ENCODE data around the gene MVB12B.

Gene MVB12B

DNA sequence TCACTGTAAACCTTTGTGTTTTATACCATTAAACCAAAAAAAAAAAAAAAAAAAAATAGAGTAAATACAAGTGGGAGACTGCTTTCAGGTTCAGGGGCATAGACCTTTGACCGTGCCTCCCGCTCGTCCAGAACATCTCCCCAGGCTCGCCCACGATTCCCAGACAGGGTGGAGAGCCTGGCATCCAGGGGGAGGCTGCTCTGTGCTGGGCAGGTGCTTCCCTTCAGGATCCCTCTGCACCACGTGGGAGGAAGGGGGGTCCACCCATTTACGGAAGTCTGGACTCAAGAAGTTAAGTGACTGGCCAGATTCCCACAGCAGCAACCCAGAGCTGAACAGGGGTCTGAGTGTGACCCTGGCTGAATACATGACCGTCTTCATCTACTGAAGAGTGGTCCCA, 161.7 kb downstream of the MVB12B start:
- no peak for DNase-seq (ENCODE audit: low read depth in 4 of 4, low spot score in 1 of 4)

DNA sequence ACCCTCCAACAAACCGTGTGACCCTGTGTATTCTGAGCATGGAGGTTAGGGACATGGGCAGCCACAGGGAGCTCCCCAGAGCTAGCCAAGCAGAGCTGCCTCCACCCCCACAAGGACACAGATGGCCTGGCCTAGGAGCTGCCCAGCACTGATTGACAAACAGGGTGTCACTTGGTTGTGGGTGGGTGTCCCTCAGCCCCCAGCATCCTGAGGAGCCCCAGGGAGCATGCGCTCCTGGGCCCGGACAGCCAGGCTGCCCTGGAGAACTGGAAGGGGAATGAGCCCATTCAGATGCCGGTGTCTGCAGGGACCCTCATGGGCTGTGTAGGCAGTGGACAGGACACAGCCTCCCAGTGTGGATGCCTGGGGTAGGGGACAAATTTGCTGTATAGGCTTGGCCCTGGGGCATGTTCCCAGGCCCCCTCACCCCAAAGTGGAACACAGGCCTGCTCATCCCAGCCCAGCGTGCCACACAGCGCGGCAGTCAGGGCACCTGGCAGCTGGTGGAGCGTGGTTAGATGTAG, 162.3 kb downstream of the MVB12B start:
- no peak for DNase-seq (ENCODE audit: low read depth in 4 of 4, low spot score in 1 of 4)

DNA sequence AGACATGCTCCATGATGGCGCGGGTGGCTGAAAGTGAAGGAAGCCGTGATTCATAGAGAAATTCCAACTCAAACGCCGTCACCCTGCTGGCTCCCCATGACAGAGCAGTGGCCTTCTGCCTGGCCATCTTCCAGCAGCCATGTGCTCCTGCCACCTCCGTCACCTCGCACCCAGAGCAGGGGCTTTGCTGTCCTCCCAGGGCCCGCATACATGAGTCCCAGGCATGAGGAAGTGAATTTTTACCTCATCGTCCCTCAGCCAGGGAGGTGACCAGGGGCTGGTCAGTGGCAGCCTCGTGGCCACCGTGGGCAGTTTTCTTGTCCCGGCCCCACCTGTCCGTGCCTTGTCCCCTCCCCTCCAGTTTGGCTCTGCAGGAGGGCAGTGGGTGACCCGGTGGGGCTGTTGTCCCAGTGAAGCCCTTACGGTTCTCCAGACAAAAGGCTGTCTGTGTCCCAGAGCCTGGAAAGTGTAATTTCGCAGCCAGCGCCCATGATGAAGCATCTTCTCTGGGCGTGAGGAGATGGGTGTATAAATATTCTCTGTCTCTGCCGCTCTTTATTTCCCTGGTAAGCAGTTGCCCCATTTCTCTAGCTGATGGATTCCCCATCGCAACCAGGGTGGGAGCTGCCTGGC, 163.1 kb downstream of the MVB12B start:
- DNase-seq (ENCODE audit: low read depth in 4 of 4, low spot score in 1 of 4), result no peak

DNA sequence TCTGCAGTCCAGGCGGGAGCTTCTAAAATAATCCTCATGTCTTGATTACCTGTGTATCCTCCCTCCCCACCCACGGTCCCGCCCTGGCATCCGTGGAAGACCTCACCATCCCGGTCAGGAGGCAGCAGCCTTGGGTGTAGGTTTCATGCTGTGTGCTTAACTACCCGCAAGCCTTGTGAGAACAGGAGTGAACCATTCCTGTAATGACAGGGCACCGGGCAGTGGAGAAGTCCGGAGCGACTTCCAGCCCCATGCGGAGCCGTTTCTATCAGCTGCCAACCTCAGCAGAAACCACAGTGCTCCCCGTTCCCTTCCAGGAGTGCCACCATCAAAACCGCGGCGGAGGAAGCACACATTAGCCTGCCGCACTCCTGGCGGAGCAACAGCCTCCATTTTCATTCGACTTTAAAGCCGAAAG, 163.6 kb downstream of the MVB12B start:
- no peak for DNase-seq (ENCODE audit: low read depth in 4 of 4, low spot score in 1 of 4)

DNA sequence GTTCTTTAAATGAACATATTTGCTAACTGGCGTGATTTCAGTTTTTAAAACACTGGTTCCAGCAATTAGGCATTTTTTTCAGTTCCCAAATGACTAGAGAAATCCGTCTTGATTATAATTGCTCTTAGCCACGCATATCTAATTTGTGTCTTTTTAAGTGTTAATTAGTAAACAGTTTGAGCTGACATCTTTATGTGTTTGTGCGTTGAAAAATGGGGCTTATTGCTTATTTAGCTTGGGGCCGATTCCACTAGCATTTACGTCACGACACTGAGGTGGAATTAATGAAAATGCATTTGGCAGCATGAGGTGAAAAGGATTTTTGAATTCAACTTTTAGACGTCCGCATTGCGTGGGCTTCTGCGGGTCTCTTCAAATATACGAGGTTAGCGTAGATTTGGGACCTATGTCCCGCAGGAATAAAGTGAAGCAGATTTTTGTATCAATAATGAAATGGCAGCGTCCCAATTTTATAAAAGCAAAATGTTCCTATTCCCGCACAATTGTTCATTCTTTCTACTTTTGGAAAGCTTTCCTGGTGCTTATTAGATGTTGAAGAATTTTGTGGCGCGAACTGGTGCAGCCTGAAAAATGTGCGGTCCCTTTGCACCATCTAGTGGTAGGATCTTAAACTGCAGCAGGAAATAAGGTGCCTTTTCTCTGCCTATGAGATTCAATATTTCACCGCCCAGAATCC, 164.4 kb downstream of the MVB12B start:
- DNase-seq (ENCODE audit: low read depth in 4 of 4, low spot score in 1 of 4), result peak in 1 of 4 experiments; percentile 42

DNA sequence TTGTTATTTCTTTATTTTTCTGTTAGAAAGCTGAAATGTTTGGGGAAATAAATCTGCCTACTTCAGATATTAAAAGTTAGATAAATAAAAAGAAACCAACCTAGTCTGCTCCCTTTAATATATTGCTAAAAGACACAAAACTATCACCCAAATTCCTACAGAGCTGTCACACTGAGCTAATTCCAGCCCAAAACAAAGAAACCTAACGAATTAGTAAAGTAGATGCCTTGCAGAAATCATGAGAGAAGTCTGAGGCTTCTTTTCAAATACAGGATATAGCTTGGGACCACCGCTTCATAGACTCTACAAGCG, 164.9 kb downstream of the MVB12B start:
- DNase-seq (ENCODE audit: low read depth in 4 of 4, low spot score in 1 of 4), result no peak

DNA sequence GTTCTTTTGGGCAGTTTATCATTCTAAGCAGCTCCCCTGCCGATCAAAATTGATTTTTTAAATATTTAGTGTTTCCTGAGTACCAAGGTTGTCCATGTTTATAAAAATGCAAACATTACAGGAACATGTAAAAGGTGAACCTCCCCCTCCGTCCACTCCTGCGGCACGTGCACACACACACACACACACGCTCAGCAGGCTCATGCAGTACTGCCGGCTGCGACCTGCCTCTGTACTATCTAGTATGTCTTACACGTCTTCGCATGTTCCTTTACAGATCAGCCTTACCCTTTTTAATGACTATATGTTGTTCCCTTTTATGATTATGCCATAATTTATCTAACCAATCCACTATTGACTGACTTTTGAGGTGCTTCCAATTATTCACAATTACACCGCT, 165.3 kb downstream of the MVB12B start:
- DNase-seq (ENCODE audit: low read depth in 4 of 4, low spot score in 1 of 4), result no peak

DNA sequence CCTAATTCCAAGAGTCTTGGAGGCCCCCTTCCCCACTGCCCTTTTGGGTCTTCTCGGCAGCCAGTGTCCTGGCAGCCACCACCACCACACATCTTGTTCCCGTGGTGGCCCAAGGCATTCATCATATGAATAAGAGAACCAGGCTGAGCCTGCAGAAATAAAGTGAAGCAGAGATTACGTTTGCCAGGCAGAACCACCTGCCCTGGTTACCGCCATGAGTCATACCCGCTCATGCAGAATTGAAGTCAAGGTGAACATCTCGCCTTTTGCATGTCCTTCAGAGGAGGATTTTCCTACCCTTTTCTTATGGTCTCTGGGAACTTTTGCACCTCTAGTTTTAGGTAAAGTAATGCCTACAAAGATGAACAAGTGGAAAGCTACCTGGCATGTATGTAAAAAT, 167.6 kb downstream of the MVB12B start:
- DNase-seq (ENCODE audit: low read depth in 4 of 4, low spot score in 1 of 4), result no peak

DNA sequence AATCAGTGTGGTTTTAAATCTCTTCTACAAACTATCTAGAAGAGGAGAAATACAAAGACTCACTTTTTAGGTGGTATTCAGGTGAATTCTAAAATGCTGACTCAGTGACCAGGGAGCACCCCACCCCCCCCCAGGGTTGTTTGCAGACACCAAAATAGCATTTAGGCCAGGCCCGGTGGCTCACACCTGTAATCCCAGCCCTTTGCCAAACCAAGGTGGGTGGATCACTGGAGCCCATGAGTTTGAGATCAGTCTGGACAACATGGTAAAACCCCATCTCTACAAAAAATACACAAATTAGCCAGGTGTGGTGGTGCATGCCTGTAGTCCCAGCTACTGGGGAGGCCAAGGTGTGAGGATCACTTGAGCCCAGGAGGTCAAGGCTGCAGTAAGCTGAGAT, 168.1 kb downstream of the MVB12B start:
- no peak for DNase-seq (ENCODE audit: low read depth in 4 of 4, low spot score in 1 of 4)

DNA sequence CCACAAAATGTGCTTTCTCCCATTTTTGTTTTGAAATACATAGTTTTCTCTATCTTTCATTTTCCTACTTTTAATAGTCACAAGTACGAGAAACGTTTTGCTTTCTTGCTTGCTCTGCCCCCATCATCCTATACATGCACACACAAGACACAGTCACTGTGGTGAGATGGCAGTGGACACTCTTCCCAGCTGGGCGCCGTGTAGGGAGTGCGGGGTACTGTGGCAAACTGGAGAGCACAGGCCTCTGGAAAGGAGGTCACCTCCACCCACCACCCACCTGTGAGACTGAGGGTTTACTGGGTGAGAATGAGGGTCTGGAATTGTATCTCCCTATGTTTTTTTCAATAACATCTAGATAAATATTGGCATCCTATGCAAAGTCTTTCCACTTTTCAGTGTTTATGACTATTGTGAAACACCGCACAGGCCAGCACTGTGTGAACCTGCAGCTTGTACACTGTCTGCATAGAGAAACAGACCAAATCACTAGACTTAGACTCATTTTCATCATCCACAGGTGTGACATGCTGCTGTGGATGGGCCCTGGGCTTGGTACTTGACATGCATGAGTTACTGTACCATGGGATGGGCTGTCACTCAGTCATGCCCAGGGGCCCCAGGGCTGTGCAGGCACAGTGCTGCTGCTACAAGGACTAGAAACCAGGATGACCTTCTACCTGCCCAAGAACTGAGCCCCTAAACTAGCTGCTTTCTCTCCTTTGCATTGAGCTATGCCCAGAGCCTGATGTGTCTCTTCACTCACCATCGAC, 169.0 kb downstream of the MVB12B start:
- DNase-seq (ENCODE audit: low read depth in 4 of 4, low spot score in 1 of 4), result no peak

DNA sequence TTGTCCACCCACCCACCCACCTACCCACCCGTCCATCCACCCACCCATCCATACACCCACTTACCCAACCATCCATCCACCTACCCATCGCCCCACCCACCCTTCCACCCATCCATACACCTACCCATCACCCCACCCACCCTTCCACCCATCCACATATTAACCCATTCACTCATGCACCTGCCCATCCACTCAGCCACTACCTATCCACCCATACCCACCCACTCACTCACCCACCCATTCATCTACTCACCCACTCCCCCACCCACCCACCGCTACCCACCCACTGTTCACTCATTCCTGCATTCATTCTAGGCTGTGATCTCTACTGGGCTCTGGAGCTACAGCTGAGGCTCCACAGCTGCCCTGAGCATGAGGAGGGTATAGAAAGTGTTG, 169.6 kb downstream of the MVB12B start:
- no peak for DNase-seq (ENCODE audit: low read depth in 4 of 4, low spot score in 1 of 4)

DNA sequence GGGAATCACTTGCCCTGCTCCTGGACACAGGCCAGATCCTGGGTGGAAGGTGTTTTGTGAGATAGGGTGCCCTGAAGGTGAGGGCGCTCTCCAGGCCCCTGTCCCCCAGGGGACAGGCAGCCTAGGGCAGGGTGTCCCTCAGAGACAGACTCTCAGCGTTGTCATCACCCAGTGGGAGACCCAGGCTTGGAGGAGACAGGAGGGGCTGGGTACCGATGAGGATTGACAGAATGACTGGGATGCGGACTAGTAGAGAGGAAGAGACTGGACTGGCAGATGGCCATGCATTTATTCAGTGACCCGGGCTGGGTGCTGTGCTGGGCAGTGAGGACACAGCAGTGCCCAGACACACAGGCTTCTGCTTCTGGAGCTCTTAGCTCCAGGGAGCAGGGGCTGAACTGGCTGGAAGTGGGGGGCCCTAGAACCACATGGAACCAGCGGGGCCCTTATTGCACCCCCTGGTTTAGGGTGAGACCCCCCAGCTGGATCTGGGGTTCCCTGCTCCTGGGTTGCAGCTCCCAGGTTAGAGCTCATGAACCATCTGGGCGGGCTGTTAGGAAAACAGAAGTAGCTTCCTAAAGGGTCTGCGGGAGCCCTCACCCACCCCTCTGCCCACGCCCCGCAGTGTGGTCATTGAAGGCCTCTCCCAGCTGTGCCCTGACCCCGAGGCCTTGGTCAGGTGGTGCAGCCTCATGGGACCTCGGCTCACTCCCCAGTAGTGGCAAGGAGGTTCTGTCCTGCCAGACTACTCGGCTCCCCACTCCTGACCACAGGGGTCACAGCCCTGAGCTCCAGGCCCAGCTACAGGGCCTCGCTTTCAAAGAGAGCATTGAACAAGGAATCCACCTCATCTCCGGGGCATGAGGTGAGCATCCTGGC, 170.4 kb downstream of the MVB12B start:
- DNase-seq (ENCODE audit: low read depth in 4 of 4, low spot score in 1 of 4), result no peak

DNA sequence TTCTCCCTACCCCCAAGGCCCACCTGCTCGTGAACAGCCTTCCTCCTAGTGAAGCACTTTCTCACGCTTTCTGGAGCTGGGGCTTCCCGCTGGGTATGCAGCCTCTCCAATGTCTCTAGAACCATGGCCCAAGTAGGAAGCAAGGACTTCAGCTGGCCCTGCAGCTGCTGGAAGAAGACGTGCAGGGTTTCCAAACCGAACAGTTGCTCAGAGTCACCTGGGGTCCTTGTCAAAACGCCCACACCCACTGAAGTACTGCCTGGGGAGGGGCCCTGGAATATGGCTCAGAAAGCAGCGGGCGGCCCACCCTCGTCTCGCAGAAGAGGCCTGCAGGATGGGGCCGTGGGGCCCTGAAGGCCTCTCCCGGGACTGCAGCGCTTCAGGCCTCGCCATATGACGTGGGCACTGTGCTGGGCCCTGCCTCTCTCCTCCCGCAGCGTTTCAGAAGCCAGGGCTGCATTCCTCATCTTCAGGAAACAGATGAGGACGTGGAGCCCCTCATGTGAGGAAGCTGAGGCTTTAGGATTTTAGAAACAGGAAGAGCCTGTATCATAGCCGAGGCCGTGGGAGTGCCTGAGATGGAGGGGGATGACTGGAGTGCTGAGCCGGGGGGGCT, 171.1 kb downstream of the MVB12B start:
- no peak for DNase-seq (ENCODE audit: low read depth in 4 of 4, low spot score in 1 of 4)

DNA sequence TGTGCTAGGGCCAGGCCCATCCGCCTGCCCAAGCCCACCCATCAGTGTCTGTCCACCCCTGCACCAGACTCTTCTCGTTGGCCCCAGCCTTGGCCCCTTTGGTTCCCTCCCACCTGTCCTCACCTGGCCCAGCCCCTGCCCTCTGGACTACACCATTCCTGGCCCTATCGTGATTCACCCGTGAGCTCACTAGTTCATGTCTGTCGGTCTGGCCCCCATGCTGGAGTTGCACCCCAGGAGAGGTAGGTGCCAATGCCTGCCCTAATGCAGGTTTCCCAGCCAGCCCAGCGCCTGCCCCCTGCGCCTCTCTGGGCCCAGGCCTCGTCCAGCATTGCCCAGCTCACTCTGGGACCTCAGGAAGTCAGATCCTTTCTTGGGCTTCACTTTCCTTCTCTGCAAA, 171.7 kb downstream of the MVB12B start:
- no peak for DNase-seq (ENCODE audit: low read depth in 4 of 4, low spot score in 1 of 4)

DNA sequence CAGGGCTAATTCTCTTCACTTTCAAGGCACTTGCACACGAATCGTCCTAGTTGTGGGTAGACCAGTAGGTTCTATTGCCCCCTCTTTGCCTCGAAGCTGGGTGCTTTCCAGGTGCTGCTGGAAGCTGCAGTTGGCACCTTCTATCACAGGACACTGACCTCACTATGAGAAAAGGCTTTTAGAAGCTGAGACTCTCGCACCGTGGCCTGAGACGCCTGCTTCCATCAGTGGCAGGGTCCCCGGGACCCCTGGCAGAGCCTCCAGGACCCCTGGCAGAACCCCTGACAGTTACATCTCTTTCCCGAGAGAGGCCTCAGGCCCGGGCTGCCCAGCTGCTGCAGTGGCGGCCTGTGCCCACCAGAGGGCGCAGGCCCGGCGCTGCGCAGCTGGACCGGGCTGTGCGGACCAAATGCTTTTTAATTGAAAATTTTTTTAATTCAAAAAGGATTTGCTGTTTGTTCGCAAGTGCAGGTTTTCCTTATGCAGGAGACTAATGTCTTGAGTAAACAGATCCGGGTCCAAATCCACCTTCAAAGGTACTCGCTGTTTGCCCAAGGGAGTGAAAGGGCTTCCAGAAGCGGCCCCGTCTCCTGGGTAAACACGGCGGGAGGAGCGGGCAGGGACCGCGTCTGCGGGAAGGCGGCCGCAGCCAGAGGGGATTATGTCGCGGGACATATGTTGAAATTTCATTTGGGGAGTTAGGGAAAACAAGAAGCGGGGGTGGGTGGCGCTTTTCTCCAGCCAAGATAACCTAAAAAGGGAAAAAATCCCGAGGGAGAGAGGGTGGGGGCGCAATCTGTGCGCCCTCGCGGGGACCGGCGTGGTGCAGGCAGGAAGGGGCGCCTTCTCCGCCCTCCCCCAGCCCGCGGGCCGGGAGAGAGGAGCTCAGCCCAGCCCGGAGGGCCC, 172.6 kb downstream of the MVB12B start:
- peak in 1 of 4 experiments; percentile 30 for DNase-seq (ENCODE audit: low read depth in 4 of 4, low spot score in 1 of 4)

DNA sequence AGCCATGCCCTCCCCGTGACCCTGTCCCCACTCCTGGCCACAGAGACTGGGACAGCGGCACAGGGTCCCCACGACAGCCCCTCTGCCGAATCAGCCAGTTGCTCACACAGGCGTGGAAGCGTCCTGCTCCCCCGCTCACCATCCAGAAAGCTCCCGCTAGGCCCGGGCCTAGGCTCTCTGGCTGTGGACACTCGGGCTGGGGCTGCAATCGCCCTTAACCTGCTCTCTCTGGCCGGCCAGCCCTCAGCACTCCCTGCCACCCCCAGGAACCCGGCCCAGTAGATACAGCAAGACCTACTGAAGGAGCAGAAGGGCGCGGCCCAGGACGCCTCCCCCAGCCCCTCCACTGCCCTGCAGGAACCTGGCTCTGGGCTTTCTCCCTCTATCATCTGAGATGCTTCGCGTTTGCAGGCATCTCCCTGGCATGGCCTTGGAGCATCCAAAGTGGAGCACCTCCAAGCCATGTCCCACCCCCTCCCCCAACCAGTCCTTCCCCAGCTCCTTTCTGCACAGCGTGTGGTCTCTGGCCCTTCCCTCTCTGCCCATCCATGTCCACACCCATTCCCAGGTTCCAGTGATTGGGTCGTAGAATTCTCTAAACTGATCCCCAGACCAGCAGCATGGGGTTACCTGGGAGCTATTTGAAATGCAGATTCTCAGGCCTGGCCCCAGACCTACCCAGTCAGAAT, 173.4 kb downstream of the MVB12B start:
- no peak for DNase-seq (ENCODE audit: low read depth in 4 of 4, low spot score in 1 of 4)

DNA sequence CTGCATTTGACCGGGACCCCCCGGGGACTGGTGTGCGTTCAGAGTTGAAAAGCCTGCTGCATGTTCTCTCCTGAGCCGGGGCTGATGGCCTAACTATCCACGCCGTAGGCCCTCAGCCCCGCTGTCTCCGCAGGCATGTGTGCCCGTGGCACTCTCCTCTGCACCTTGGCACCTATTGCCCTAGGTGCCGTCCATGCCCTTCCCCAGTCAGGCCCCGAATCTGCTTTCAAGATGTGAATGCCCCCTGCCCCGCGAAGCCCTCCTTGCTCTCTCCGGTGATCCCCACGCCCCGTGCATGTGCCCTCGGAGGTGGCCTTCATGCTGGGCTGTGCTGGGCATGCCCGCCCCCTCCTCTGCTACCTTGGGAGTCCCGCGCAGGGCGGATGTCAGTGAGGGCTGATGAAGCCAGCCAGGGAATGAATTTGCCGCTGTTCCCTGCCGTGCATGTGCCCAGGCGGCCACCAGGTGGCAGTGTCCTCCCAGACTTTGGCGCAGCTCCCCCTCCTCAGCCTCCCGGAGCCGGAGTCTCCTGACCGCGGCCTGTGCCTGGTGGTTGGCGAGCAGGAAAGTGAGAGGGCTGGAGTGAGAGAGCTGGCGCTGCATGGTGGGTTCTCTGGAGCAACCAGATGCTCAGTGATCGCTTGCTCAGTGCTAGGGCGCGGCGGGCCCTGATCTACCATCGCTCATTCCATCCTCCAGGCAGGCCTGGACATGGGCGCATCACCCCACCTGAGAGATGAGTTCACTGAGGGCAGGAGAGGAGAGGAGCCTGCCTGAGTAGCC, 174.2 kb downstream of the MVB12B start:
- DNase-seq (ENCODE audit: low read depth in 4 of 4, low spot score in 1 of 4), result peak; percentile 39 to 55 (median 48)

Measured in stimulated activated CD4-positive, alpha-beta T cell treated with anti-CD3 and anti-CD28 coated beads, Interleukin-1b, Interleukin-23, amount 100 ng/mL, for 24 hours (primary cell).